IPS DF 19.7 (cell line): ENCODE results near the gene DCAKD.

Experiments used
- DNase-seq: peaks from one replicate; pipeline ENCODE4 v3.0.0-alpha.2; 2013; ENCODE audit warnings: low read depth, low spot score

Gene DCAKD

DNA sequence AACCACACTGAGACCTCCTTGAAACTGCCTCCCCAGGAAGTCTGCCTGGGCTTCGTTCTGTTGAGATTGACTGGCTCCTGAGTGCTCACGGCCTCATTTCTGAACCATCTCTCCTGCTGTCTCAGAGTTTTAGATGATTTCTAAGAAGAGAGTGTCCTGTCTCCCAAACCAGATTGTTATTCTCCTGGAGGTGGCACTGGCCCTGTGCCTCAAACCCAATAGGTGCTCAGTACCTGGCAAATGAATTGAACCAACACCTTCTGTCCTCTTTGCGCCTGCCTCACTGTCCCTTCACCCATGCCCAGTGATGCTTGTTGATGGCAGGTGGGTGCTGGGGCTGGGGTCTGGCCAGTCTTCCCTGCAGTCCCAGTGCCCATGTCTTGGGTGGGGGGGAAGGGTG lies 47.0 kb downstream of the DCAKD start:
- DNase-seq: no peak

DNA sequence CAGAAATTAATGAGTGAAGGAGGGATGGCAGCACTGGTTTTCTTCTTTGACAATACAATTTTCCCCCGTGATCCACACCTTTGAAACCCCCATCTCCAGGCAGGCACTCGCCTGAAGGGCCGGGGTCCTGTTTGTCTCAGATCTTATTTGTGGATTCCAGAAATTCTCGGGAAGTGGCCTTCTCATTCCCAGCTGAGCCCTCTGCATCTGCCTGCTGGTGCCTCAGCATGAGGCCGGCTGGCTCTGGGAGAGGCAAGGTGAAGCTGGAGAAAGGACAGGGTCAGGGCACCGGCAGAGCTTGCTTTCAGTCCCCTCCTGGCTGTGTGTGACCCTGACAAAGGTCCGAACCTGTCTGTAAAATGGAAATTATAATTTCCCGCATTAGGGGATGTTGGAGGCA lies 47.6 kb downstream of the DCAKD start:
- no peak for DNase-seq

DNA sequence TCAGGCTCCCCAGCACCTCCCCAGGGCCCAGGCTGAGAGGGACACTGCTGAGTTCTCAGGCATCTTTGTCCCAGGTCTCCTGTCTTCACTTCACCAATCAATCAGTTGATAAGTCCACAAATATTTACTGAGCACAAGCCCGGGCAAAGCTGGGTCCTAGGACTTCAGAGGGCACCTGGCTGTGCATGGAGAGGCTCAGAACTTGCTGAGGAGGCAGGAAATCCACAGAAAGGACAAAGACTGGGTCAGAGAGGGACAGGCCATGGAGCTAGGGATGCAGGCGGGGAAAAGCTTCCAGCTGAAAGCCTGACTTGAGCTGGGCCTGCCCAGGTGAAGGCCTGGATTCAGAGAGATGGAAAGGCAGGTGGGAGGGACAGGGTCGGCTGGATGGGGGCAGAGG lies 50.1 kb downstream of the DCAKD start:
- DNase-seq: no peak

DNA sequence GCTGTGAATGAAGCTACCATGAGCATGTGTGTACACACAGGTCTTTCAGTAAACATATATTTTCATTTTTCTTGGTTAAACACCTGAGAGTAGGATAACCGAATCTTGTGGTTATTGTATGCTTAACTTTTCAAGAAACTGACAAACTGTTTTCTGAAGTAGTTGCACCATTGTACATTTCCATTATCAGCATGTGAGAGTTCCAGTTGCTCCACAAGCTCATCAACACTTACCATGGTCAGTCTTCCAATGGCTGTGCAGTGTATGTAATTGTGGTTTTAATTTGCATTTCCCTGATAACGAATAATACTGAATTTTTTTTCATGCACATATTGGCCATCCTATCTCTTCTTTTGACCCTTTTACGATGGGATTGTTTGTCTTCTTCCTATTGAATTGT lies 52.0 kb downstream of the DCAKD start:
- DNase-seq: no peak

DNA sequence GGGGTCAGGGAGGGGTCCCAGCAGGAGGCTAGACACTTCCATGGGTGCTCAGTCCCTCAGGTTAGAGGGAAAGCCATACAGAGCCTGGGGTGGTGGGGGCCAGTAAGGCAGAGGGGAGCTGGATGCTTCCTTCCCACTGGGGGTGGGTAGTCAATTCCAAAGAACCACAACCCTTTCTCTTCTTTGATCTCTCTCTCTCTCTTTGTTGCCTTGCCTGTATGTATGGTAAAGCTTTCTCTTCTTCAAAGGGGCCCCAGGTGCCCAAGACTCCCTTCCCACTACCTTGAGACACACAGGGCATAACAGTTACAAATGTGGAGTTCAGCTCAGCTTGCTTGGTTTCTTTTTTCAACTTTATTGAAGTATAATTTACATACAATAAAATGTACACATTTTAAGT lies 52.8 kb downstream of the DCAKD start:
- no peak for DNase-seq

DNA sequence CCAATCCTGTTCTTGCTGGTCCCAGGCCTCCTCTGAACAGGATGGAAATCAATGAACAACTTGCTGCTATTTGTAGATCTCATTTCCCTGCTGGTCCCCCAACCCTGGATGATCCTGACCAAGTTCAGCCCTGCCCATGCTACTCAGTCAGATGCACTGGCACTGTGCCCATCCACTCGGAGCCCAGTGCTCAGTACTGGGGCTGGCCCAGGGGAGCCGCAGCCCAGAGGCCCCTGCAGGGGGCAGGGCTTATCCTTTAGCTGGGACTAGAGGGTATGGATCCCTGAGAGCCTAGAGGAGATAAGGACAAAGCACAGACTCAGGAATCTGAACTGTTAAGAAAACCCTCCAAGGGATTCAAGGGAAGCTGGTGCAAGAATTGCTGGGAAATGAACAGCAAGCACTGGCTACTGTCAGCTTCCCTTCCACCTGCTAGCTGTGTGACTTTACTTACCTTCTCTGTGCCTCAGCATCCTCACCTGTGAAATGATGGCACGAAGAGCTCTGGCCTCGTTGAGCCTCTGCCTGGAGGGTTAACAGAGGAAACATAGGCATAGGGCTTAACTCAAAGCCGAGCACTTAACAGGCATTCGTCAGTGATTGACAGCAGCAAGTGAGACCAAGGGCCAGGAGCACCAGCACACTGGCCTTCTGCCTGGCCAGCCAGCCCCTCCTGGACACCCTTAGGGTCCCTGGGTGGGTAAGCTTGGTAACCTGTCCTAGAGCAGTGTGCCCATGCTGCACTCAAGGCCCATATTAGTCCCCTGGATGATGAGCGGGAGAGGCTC lies 53.5 kb downstream of the DCAKD start:
- no peak for DNase-seq

DNA sequence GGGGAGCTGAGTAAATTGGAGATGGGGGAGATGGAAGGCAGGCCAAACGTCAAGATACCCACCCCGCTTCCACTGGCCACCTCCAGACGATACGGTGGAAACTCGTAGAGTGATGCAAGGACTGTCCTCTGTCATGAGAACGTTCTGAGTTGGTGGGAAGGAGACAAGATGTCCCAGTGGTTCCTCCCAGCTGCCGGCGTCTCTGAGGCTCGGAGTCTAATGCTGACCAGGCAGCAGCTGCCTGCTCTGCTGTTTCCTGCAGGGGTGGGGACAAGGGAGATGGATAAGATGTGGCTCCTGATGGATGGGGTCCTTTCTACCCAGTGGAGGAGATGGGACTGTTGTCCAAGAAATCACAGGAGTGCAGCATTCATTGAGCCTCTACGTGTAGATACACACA lies 55.1 kb downstream of the DCAKD start:
- no peak for DNase-seq

DNA sequence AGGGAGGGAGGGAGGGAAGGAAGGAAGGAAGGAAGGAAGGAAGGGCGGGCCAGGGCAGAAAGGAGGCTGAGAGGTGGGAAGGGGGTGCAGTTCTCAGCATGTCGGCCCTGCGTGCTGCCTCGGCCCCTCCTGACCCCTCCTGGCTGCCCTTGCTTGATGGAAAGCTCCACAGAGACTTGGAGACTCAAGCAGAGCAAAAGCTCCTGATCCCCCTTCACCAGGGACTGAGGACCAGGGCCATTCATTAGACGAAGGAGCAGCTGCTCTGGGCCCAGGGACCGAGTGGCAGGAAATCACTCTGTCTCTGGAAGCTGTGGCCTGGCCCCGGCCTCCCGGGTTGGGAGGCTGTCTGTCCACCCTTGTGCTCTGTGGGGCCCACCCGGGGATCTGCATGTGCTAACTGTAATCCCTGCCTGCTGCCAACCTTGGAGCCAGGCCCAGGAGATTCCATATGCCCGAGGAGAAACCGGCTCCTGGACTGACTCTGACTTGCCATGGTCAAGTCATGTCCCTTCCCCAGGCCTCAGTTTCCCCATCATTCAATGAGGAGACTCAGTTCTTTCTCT lies 55.9 kb downstream of the DCAKD start:
- DNase-seq: no peak

DNA sequence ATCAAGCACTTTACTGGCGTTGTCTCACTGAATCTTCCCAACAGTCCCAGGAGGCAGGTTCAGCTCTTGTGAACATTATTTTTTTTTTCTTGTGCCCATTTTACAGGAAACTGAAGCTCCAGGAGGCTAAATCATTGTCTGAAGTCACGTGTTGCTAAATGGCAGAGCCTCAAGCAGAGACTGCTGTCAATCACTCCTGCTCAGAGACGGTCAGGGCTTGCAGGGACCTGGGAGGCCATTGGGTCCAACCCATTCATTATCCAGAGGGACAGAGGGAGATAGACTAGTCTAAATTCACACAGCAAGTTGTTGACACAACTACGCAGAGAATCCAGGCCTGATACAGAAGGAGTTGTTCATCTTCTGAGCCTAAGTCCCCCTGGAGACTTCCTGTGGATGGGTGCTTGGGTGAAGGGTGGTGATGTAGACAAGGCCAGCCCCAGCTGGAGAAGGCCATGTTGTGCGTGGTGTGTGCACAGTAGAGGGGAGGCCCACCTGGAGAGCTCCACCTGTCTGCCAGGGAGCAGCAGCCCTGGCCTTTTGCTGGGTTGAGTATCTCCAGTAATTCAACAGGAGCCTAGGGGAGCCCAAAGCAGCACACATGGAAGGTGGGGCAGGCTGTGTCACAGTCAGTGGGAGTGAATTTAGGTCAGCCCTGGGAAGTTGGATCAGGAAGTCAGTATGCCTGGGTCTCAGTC lies 59.0 kb downstream of the DCAKD start:
- DNase-seq: no peak

DNA sequence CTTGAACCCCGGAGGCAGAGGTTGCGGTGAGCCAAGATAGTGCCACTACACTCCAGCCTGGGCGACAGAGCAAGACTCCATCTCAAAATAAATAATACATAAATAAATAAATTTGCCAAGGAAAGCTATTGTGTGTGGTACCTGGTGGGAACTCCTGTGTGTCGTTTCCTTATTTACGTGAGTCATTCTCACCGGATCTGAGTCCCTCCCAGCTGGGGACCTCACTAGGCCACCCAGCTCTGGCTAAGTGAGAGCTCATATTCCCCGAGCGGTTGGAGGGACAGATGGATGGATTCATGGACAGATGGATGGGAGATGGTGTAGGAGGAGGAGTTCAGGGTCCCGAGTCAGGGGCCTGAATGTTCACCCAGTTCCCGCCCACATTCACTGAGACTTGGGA lies 60.4 kb downstream of the DCAKD start:
- no peak for DNase-seq

DNA sequence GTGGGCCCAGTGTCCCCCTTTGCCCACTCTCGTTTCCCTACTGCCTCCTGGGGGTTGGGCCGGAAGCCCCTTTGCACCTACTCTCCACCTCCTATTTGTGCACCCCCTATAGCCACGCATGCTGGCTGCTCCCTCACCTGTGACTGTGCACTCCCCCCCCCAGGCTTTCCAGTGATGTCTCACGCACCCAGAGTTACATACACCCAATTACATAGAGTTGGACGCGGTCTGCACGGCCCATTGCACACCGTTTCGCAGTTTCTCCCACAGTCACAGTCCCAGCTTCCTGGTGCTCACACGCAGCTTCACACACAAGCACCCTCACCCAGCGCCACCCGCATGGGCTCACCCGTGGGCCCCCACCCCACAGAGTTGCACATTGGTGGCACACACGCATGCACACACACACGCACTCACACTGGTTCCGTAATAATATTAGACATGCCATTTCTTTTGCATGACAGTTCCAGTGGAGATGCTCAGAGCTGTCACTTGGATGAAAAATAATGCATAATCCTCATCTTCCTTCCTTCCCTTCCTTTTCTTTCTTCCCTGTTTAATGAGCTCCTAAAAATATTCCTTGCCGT lies 61.8 kb downstream of the DCAKD start:
- DNase-seq: no peak

DNA sequence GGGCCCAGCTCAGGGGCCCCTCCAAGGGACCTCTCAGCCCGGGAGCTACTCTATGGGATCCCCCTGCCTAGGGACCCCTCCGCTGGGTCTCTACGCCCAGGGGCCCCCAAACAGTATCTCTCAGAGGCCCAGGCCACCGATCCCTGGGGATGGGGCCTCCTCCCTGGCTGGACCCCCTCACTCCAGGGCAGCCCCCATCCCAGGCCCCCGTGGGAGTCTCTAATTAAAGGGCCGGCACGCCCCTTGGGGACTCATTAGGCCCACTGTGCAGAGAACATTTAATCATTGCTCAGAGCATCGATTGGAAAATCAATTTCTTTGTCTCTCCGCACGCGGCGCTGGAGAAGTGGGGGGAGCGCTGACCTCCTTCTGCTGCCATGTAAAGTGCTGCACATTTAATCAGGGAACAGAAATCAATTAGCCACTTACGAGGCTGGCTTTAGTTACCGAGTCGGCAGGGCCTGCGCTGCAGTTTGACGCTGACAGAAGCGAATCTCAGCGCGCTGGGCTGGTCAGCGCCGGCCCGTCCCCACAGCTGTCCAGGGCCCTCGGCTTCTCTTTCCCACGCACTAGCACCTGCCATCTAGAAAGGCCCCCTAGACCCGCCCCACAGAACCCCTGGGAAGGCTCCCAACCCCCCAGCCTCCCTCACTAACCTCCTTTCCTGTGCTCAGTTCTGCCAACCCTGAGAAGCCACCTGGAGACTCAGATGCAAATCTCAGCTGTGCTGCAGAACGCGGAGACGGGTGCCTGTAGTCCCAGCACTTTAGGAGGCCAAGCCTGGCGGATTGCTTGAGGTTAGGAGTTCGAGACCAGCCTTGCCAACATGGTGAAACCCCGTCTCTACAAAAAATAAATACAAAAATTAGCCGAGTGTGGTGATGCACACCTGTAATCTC lies 63.1 kb downstream of the DCAKD start:
- DNase-seq: no peak

DNA sequence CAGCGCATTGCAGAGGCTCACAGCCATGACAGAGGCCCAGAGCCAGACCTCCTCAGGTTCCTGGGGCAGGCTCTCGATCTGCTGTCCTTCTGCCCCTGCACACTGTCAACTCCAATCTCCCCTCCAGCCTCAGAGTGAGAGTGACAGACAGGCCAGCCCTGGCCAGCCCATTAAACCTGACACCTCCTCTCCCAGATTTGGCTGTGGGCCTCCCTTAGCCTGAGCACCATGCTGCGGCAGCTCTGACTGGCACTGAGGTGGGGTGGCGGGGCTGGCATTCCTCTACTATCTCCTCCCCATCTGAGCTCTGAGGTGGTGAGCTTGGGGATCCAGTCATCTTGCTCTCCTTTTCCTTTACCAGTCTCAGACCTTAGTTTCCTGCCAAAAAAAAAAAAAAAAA lies 67.9 kb downstream of the DCAKD start:
- DNase-seq: no peak

DNA sequence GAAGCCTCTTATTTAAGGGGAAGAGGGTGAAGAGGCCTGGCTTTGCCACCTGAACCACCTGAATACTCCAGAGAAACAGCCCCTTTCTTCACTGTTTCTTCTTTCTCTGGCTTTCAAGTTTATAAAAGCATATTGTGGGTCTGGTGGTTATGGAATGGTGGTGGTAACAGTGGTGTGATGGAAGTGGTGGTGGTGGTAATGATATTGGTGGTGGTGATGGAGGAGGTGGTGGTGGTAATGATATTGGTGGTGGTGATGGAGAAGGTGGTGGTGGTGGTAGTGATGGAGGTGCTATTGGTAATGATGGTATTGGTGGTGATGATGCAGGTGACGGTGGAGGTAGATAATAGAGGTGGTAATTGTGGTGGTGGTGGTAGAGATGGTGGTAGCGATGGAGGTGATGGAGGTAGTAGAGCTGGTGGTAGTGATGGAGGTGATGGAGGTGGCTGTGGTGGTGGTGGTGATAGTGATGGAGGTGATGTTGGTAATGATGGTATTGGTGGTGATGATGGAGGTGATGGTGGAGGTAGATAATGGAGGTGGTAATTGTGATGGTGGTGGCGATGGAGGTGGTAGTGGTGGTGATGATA lies 69.2 kb downstream of the DCAKD start:
- DNase-seq: no peak

DNA sequence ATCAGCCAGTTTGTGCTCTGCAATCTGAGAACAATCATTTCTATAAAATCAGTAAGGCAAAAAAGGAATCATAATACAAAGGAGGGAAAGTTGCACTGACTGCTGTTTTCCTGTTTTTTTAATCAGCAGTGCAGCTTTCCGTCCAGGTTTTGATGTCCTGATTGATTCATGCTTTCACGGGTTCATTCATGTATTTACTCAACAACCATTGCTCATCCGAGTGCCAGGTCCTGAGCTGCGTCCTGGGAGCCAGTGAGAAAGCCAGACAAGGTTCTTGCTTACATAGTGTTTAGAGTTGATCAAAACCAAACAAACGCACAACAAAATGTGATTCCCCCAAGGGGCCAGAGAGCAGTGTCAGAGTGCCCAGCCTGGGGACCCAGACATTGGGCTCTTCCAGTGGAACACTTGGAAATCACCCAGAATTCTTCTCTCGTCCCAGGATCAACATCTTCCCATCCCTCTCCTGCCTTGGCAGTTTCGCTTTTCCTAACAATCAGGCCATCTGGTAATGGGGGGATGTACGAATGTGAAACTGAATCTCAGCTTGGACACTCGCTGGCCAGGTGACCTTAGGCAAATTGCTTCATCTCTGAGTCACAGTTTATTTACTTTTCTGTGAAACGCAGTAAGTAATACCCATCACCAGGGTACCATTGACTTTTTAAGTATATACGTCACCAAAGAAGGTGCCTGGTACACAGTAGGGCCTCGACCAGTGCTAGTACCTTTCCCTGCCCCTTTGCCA lies 70.0 kb downstream of the DCAKD start:
- DNase-seq: no peak

DNA sequence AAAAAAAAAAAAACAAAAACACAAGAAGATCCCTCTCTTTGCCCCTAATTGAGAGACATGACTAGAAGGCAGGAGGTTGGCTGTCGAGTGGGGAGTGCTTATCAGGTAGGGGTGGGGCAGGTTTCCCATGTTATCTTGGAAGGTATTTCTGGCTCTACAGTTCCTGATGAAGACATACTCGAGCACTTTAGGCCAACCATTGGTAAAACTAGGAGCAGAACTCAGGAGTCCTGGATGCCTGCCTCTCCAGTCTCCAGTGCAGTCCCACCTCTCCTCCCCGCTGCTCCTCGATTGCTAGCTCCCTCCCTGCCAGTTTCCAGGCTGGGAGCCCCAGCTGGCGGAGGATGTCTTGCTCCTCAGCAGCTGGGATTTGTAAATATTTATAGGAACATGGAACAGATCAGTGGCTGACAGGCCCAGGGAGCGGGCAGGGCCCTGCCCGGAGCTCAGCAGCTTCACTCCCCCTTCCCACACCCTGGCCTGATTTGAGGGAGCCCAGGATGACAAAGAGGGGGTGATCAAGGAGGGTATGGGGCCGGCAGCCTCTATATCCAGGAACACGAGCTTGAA lies 71.9 kb downstream of the DCAKD start:
- no peak for DNase-seq

DNA sequence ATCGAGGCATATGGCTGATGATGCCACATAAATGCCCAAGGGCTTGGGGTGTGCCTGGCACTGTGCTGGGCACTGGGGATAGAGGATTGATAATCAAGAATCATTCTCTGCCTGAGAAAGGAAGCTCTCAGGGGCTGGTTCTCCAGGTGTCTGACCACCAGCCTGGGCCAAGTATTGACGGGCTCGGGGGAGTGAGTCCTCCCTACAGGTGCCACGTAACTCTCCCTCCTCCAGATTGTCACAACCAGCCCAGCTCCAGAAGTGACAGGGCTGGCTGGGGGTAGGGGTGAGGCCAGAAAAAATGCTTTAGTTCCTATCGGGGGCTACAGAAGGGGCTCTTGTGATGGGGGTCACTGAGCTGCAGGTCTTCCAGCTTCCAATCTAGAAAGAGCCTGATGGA lies 72.6 kb downstream of the DCAKD start:
- DNase-seq: no peak

DNA sequence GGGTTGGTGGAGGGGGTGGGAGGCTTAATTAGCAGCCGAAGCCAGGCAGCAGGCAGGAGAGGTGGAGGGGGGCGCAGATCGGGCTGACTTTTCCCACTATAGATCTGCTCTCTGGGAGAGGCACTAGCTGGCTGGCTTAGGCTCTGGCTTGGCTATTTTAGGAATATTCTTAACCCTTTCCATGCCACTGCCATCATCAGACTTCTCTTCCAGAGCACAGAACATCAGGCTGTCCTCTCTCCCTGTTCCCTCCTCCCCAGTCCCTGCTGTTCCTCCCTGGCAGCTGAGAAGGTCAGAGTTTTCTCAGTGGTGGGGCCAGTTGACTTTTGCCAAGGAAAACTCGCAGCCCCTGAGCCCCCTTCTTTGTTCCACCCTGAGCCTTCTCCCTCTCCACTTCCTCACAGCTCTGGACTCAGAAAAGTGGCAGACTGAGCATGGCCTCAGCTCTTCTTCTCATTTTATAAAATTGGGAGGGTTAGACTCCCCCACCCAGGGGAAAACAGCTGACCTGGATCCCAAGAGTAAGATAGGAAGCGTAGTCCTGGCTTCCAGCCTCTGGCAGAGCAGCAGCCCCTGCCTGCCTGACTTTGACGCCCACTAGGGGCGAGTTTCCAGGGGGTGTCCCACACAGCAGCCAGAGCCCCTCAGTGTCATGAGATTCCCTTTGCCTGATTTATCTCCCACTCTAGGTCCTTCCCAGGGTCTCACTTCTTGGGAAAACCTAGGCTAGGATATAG lies 73.5 kb downstream of the DCAKD start:
- no peak for DNase-seq

DNA sequence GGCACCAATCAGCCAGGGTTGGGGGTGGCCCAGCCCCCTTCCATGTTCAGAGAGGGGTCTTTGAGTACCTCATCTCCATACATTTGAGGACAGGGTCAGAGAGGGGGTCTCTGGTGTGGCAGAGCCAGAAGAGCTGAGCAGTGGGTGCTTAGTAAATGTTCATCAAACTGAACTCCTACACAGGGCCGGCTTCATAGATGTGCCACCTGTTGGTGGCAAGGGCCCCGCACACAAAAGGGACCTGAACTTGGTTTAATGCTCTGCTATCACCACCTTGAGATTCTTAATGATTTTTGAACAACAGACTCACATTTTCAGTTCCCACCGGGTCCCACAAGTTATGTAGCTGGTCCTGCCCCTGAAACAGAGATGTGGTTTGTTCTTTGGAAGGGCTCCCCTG lies 74.4 kb downstream of the DCAKD start:
- DNase-seq: no peak

DNA sequence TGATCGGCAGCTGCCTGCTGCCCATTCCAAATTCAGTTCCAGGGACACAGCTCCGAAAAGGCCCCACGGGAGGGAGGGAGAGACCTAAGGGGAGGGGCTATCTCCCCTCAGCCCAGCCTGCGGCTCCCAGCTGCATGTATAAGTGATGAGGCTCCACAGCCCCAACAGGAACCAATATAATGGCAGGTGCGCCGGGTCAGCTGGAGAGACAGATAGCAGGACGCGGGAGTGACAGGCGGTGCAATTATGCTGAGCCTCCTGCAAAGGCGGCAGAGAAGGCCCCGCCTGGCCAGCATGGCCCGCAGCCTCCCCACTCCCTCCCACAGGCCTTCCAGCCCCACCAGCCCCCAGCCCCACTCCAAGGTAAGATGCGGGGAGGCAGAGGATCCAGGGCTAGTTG lies 75.2 kb downstream of the DCAKD start:
- DNase-seq: no peak
